Measurements from ENCODE around the gene WNT5A.
A peak's percentile ranks its signal among the peaks of the same experiment; 100 is the strongest.

Gene WNT5A

DNA sequence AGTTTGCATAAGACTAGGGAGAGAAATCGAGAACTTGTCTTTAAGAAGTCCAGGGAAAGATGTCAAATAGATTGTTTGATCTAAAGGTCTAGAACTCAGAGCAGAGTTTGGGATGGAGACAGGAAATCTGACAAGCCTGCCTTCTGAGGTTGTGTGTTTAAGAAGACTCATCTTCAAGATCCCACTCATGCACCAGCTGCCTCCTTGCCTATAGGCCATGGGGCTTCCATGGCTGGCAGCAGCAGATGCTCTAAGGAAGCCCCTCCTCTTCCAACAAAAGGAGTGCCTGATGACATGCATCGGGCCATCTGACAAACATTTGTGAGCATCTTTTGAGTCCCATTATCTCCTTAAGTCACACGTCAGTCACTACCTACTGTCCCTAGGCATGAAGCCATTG lies 47.4 kb downstream of the WNT5A start:
- H3K4me1 ChIP-seq (ENCODE audit: control extremely low read depth in 1 of 4, control insufficient read depth in 4 of 4, insufficient read depth in 4 of 4, low read length in 3 of 4): no peaks in the 10 kb centered on the region
- no peak overlapping the region for H3K27ac ChIP-seq (ENCODE audit: insufficient read depth in 1 of 2, low read depth in 1 of 2, low read length in 2 of 2, poor library complexity in 1 of 2, severe bottlenecking in 2 of 2)
- no peak for DNase-seq
- ChIA-PET POLR2A (no interaction called here), CTCF (no interaction called here)
- whole genome bisulfite sequencing (ENCODE audit: insufficient coverage): 97% methylated on average over 3 of the region's 3 CpGs
- no peaks in the 10 kb centered on the region for H3K36me3 ChIP-seq (ENCODE audit: control insufficient read depth in 4 of 4, insufficient read depth in 4 of 4, low read length in 3 of 4)
- no peak overlapping the region for H3K4me3 ChIP-seq (ENCODE audit: control insufficient read depth in 1 of 7, extremely low read depth in 1 of 7, insufficient read depth in 4 of 7, low read depth in 2 of 7, low read length in 6 of 7)
- H3K9me3 ChIP-seq (ENCODE audit: control extremely low read depth in 1 of 5, control insufficient read depth in 4 of 5, insufficient read depth in 2 of 5, low read depth in 1 of 5, low read length in 4 of 5): no peaks in the 10 kb centered on the region
- H3K27me3 ChIP-seq (replicated peaks in 2 of 5; ENCODE audit: control insufficient read depth in 4 of 5, insufficient read depth in 5 of 5, low read length in 4 of 5): peaks cover 0 to 3% (median 0%) of the 10 kb centered on the region in 5 experiments

DNA sequence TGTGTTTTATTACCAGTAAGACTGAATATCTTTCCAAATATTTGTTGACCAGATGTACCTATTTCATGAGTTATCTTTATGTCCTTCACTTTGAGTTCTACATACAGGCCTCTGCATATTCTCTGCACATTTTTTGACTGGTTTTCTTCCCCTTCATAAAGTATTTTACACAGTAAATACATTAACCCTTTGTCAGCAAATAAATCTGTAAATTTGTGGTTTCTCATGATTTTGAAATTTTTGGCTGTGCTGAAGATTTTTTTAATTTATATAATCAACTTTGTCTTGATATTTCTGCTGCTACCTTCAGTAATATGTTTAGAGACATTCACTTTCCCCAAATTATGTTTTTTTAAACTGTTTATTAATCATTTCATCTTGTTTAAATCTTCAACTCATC lies 50.5 kb downstream of the WNT5A start:
- Histone ChIP-seq H3K27me3 (replicated peaks in 2 of 5; ENCODE audit: control insufficient read depth in 4 of 5, insufficient read depth in 5 of 5, low read length in 4 of 5) (peaks cover 0 to 3% (median 0%) of the 10 kb centered on the region in 5 experiments), H3K9me3 (ENCODE audit: control extremely low read depth in 1 of 5, control insufficient read depth in 4 of 5, insufficient read depth in 2 of 5, low read depth in 1 of 5, low read length in 4 of 5) (no peaks in the 10 kb centered on the region), H3K4me1 (ENCODE audit: control extremely low read depth in 1 of 4, control insufficient read depth in 4 of 4, insufficient read depth in 4 of 4, low read length in 3 of 4) (no peaks in the 10 kb centered on the region), H3K4me3 (ENCODE audit: control insufficient read depth in 1 of 7, extremely low read depth in 1 of 7, insufficient read depth in 4 of 7, low read depth in 2 of 7, low read length in 6 of 7) (no peak overlapping the region), H3K36me3 (ENCODE audit: control insufficient read depth in 4 of 4, insufficient read depth in 4 of 4, low read length in 3 of 4) (no peaks in the 10 kb centered on the region), H3K27ac (ENCODE audit: insufficient read depth in 1 of 2, low read depth in 1 of 2, low read length in 2 of 2, poor library complexity in 1 of 2, severe bottlenecking in 2 of 2) (no peak overlapping the region)
- ChIA-PET POLR2A (no interaction called here), CTCF (interaction anchor here (0.9 kb wide), 1 partner anchor 54 kb away, joined by 3 read pairs; no protein-coding TSS in a partner anchor)
- DNase-seq: no peak

DNA sequence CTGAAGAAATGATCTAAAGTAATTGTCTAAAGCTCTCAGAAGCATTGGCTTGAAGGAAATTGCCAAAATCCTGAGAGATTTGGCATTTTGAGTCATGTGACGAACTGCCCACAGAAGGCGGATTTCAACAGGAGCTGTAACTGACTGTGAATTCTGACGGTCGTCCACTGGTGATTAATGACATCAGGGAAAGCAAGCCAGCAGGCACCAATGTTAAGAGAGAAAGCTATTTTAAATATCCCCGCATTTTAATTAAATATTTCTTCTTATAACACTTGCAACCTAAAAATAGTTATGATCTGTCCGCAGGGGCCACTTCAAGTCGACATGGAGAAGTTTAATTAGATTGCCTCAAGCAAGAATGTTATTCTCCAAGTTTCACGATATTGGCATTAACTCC lies 51.6 kb downstream of the WNT5A start:
- no peak overlapping the region for H3K4me3 ChIP-seq (ENCODE audit: control insufficient read depth in 1 of 7, extremely low read depth in 1 of 7, insufficient read depth in 4 of 7, low read depth in 2 of 7, low read length in 6 of 7)
- 79% methylated on average over 5 of the region's 8 CpGs for WGBS (ENCODE audit: insufficient coverage)
- POLR2A ChIA-PET: no interaction called here
- CTCF ChIA-PET: no interaction called here
- no peaks in the 10 kb centered on the region for H3K4me1 ChIP-seq (ENCODE audit: control extremely low read depth in 1 of 4, control insufficient read depth in 4 of 4, insufficient read depth in 4 of 4, low read length in 3 of 4)
- no peak for DNase-seq
- H3K27ac ChIP-seq (ENCODE audit: insufficient read depth in 1 of 2, low read depth in 1 of 2, low read length in 2 of 2, poor library complexity in 1 of 2, severe bottlenecking in 2 of 2): no peak overlapping the region
- peaks cover 0 to 3% (median 0%) of the 10 kb centered on the region in 5 experiments for H3K27me3 ChIP-seq (replicated peaks in 2 of 5; ENCODE audit: control insufficient read depth in 4 of 5, insufficient read depth in 5 of 5, low read length in 4 of 5)
- H3K36me3 ChIP-seq (ENCODE audit: control insufficient read depth in 4 of 4, insufficient read depth in 4 of 4, low read length in 3 of 4): no peaks in the 10 kb centered on the region
- no peaks in the 10 kb centered on the region for H3K9me3 ChIP-seq (ENCODE audit: control extremely low read depth in 1 of 5, control insufficient read depth in 4 of 5, insufficient read depth in 2 of 5, low read depth in 1 of 5, low read length in 4 of 5)

DNA sequence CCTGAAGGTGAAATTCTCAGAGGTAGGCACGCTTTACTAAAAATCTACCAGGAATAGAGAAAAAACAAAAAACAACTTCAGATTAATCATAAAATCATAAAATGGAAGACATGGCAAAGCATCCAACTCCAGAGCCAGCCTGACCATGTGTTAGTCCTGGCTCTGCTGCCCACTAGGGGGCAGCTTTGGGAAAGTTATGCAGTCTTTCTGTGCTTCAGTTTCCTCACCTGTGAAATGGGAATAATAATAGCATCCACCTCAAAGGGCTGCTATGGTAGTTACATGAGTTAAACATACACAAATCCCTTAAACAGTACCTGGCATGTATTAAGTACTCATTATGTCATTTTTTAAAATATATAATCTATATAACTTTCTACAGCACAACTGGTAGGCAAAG lies 52.3 kb downstream of the WNT5A start:
- Histone ChIP-seq H3K4me1 (ENCODE audit: control extremely low read depth in 1 of 4, control insufficient read depth in 4 of 4, insufficient read depth in 4 of 4, low read length in 3 of 4) (no peaks in the 10 kb centered on the region), H3K27ac (ENCODE audit: insufficient read depth in 1 of 2, low read depth in 1 of 2, low read length in 2 of 2, poor library complexity in 1 of 2, severe bottlenecking in 2 of 2) (no peak overlapping the region), H3K4me3 (ENCODE audit: control insufficient read depth in 1 of 7, extremely low read depth in 1 of 7, insufficient read depth in 4 of 7, low read depth in 2 of 7, low read length in 6 of 7) (no peak overlapping the region), H3K36me3 (ENCODE audit: control insufficient read depth in 4 of 4, insufficient read depth in 4 of 4, low read length in 3 of 4) (no peaks in the 10 kb centered on the region), H3K9me3 (ENCODE audit: control extremely low read depth in 1 of 5, control insufficient read depth in 4 of 5, insufficient read depth in 2 of 5, low read depth in 1 of 5, low read length in 4 of 5) (no peaks in the 10 kb centered on the region), H3K27me3 (replicated peaks in 2 of 5; ENCODE audit: control insufficient read depth in 4 of 5, insufficient read depth in 5 of 5, low read length in 4 of 5) (peaks cover 0 to 3% (median 0%) of the 10 kb centered on the region in 5 experiments)
- no CpG with 5 or more reads among the region's 1 CpG for WGBS (ENCODE audit: insufficient coverage)
- peak in 2 of 3 donors; percentile 8 to 10 for DNase-seq
- CTCF ChIA-PET: no interaction called here
- POLR2A ChIA-PET: no interaction called here

DNA sequence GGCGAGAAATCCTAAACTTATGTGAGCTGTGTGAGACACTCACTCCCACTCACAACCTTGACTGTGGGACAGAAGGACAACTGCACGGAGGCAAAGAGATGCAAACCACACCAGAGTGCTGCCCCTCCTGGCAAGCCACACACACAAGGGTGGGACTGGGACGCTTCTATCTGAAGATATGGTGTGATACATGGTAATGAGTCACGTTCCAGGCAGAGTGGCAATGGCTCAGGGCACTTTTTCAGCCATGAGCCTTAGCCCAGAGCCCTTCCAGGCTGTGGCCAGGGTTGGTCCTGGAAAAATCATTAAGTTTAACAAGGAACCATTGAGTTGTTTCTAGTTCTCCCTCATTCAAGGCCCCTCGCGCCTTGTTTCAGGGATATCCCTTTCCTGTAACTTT lies 56.1 kb downstream of the WNT5A start:
- POLR2A ChIA-PET: no interaction called here
- Histone ChIP-seq H3K4me3 (ENCODE audit: control insufficient read depth in 1 of 7, extremely low read depth in 1 of 7, insufficient read depth in 4 of 7, low read depth in 2 of 7, low read length in 6 of 7) (no peak overlapping the region), H3K36me3 (ENCODE audit: control insufficient read depth in 4 of 4, insufficient read depth in 4 of 4, low read length in 3 of 4) (no peaks in the 10 kb centered on the region), H3K4me1 (ENCODE audit: control extremely low read depth in 1 of 4, control insufficient read depth in 4 of 4, insufficient read depth in 4 of 4, low read length in 3 of 4) (no peaks in the 10 kb centered on the region), H3K27ac (ENCODE audit: insufficient read depth in 1 of 2, low read depth in 1 of 2, low read length in 2 of 2, poor library complexity in 1 of 2, severe bottlenecking in 2 of 2) (no peak overlapping the region), H3K27me3 (replicated peaks in 2 of 5; ENCODE audit: control insufficient read depth in 4 of 5, insufficient read depth in 5 of 5, low read length in 4 of 5) (peaks cover 0 to 3% (median 0%) of the 10 kb centered on the region in 5 experiments), H3K9me3 (ENCODE audit: control extremely low read depth in 1 of 5, control insufficient read depth in 4 of 5, insufficient read depth in 2 of 5, low read depth in 1 of 5, low read length in 4 of 5) (no peaks in the 10 kb centered on the region)
- DNase-seq: no peak
- CTCF ChIA-PET: no interaction called here
- WGBS (ENCODE audit: insufficient coverage): 95% methylated on average over 4 of the region's 6 CpGs

DNA sequence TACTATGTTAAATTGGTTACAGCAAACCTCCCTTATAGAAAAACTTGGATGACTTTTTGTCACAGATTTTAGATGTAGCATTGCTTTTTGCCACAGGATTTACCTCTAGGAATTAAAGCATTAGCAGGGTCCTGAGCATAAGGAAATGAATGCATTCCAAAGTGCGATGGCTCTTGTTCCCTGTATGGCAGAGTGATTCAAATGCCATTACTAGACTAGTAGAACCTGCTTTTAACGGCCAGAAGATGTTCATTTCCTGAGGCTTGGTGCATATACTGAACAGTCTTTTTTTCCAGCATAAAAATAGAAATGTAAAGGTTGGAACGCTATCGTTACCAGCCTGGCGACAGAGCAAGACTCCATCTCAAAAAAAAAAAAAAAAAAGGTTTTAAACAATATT lies 59.4 kb downstream of the WNT5A start:
- Histone ChIP-seq H3K4me3 (ENCODE audit: control insufficient read depth in 1 of 7, extremely low read depth in 1 of 7, insufficient read depth in 4 of 7, low read depth in 2 of 7, low read length in 6 of 7) (no peak overlapping the region), H3K9me3 (ENCODE audit: control extremely low read depth in 1 of 5, control insufficient read depth in 4 of 5, insufficient read depth in 2 of 5, low read depth in 1 of 5, low read length in 4 of 5) (peaks cover 0 to 3% (median 0%) of the 10 kb centered on the region in 5 experiments), H3K27me3 (replicated peaks in 2 of 5; ENCODE audit: control insufficient read depth in 4 of 5, insufficient read depth in 5 of 5, low read length in 4 of 5) (no peaks in the 10 kb centered on the region), H3K4me1 (ENCODE audit: control extremely low read depth in 1 of 4, control insufficient read depth in 4 of 4, insufficient read depth in 4 of 4, low read length in 3 of 4) (no peaks in the 10 kb centered on the region), H3K36me3 (ENCODE audit: control insufficient read depth in 4 of 4, insufficient read depth in 4 of 4, low read length in 3 of 4) (no peaks in the 10 kb centered on the region), H3K27ac (ENCODE audit: insufficient read depth in 1 of 2, low read depth in 1 of 2, low read length in 2 of 2, poor library complexity in 1 of 2, severe bottlenecking in 2 of 2) (no peak overlapping the region)
- 77% methylated on average over 2 of the region's 5 CpGs for WGBS (ENCODE audit: insufficient coverage)
- ChIA-PET POLR2A (no interaction called here), CTCF (no interaction called here)
- DNase-seq: no peak

DNA sequence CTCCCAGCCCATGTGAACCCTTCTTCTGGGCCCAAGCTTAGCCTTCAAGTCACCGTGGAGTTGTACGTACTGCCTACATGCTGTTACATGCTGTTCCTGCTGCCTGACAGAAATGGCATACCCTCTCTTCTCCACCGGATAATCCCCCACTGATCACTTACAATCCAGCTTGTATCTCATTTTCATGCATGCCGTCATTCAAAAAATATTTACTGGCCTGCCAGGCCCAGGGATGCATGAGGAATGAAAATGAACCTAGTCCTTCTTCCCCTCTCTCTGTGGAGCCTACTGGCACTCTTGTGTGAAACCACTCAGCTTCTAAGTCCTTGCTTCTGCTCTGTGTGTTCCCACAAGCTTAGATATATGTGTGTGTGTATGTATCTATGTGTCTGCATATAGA lies 60.6 kb downstream of the WNT5A start:
- ChIA-PET POLR2A (no interaction called here), CTCF (no interaction called here)
- Histone ChIP-seq H3K27me3 (replicated peaks in 2 of 5; ENCODE audit: control insufficient read depth in 4 of 5, insufficient read depth in 5 of 5, low read length in 4 of 5) (no peaks in the 10 kb centered on the region), H3K9me3 (ENCODE audit: control extremely low read depth in 1 of 5, control insufficient read depth in 4 of 5, insufficient read depth in 2 of 5, low read depth in 1 of 5, low read length in 4 of 5) (peaks cover 0 to 3% (median 0%) of the 10 kb centered on the region in 5 experiments), H3K4me1 (ENCODE audit: control extremely low read depth in 1 of 4, control insufficient read depth in 4 of 4, insufficient read depth in 4 of 4, low read length in 3 of 4) (no peaks in the 10 kb centered on the region), H3K36me3 (ENCODE audit: control insufficient read depth in 4 of 4, insufficient read depth in 4 of 4, low read length in 3 of 4) (no peaks in the 10 kb centered on the region), H3K27ac (ENCODE audit: insufficient read depth in 1 of 2, low read depth in 1 of 2, low read length in 2 of 2, poor library complexity in 1 of 2, severe bottlenecking in 2 of 2) (no peak overlapping the region), H3K4me3 (ENCODE audit: control insufficient read depth in 1 of 7, extremely low read depth in 1 of 7, insufficient read depth in 4 of 7, low read depth in 2 of 7, low read length in 6 of 7) (no peak overlapping the region)
- 93% methylated on average over 2 of the region's 4 CpGs for WGBS (ENCODE audit: insufficient coverage)
- no peak for DNase-seq
